ENCODE measurements around the gene SERPINA5. TPM values are rescaled to one million over a fixed set of nuclear protein-coding genes. Genes with fewer than 3 reads are reported as not detected.
"Not testable (repeated sequence)": the region's sequence is repeated elsewhere in the genome, so short reads cannot be mapped to it uniquely, and the experiment has no call there.

The SERPINA5 gene
- total RNA-seq, 1 donor from 2014 or later = 4.3 TPM

DNA sequence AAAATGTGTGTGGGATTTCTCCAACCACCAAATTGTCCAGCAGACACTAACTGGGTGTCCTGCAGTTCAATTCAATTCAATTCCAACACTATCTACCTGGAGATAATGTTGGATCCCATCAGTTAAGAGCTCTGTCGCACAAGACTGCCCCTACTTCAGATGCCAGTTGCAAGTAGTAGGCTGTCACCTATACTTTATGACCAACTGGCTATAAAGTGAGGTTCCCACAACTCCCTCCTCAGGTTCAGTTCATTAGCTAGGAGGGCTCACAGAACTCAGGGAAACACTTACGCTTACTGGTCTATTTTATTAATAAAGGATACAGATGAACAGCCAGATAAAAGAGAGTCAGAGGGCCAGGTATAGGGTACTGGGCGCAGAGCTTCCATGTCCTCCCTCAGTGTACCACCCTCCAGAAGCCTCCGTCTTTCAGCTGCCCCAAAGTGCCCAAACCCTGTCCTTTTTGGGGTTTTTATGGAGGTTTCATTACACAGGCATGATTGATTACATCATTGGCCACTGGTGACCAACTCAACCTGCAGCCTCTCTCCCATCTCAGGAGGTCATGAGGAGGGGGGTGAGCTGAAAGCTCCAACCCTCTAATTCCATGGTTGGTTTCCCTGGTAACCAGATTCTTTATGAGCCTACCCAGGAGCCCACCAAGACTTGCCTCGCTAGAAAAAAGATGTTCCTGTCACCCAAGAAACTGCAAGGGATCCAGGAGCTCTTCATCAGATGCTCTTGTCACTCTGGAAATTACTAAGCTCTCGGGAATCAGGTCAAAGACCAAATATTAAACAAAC, 7.5 kb upstream of the SERPINA5 start:
- Histone ChIP-seq H3K36me3 (no peaks in the 10 kb centered on the region), H3K27ac (no peak overlapping the region), H3K9me3 (no peaks in the 10 kb centered on the region), H3K4me1 (peaks cover 0 to 7% of the 10 kb centered on the region in 2 donors), H3K4me3 (no peak overlapping the region), H3K27me3 (no peaks in the 10 kb centered on the region)
- no peak for DNase-seq (ENCODE audit: low spot score in 2 of 2)
- TF ChIP-seq, protein P1, sequence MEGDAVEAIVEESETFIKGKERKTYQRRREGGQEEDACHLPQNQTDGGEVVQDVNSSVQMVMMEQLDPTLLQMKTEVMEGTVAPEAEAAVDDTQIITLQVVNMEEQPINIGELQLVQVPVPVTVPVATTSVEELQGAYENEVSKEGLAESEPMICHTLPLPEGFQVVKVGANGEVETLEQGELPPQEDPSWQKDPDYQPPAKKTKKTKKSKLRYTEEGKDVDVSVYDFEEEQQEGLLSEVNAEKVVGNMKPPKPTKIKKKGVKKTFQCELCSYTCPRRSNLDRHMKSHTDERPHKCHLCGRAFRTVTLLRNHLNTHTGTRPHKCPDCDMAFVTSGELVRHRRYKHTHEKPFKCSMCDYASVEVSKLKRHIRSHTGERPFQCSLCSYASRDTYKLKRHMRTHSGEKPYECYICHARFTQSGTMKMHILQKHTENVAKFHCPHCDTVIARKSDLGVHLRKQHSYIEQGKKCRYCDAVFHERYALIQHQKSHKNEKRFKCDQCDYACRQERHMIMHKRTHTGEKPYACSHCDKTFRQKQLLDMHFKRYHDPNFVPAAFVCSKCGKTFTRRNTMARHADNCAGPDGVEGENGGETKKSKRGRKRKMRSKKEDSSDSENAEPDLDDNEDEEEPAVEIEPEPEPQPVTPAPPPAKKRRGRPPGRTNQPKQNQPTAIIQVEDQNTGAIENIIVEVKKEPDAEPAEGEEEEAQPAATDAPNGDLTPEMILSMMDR (IDR thresholded peaks at IDR 0.05) = no peak
- intact Hi-C loops (cut with DNase I) = no loop called here

DNA sequence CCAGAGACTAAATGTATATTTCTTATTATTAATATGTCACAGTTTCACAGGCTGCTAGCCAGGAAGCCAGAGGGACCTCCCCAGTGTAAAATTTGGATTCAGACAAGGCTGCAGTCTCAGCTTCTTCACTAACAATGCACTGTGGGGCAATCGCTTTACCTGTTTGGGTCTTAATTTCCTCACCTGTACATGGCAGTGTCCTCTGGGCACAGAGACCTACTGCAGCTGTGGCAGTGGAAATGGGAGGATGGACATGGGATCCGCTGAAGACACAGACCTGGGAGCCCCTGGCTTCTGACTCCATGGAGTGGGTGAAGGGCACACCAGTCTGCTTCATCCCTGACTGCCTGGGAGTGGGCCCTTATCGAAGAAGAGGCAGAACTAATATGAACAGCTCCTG, 6.9 kb upstream of the SERPINA5 start:
- Histone ChIP-seq H3K27me3 (no peaks in the 10 kb centered on the region), H3K4me3 (no peak overlapping the region), H3K27ac (no peak overlapping the region), H3K9me3 (no peaks in the 10 kb centered on the region), H3K36me3 (no peaks in the 10 kb centered on the region), H3K4me1 (peaks cover 0 to 7% of the 10 kb centered on the region in 2 donors)
- TF ChIP-seq, protein P1 (IDR thresholded peaks at IDR 0.05) = no peak
- intact Hi-C loops (cut with DNase I) = no loop called here
- no peak for DNase-seq (ENCODE audit: low spot score in 2 of 2)

DNA sequence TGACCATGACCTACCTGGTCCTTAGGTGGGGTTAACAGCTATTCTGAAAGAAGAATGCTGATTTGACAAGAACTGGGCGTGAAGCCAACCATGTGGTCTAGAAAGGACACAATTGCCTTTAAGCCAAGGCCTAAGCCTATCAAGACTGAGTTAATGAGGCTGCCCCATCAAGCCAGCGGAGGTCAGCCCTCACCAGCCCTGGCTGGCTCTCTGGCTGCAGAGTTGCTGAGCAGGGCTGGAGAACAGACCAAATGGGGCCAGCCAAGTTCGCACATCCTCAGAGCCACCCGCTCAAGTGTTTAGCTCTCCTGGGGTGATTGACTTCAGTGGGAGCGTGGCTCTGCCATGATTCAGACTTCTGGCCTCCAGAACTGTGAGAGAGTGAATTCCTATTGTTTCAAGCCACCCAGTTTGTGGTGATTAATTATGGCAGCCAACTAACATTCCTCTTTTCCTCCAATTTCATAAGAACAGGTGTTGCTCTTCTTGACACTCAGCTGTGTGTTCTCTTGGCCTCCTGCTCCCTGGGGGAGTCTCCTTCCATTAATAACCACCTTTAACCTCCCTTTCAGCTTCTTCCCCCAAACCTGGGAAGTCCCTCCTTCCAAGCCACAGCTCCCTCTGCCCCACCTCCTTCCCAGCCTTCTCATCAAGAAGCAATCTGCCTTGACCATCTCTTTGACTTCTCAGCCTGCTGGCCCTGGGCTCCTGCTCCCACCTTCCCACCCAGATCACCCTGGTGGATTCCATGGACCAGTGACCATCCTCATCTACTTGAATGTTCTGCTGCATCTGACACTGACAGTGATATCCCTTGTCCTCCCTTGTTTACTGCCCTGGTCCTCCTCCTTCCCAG, 5.3 kb upstream of the SERPINA5 start:
- Histone ChIP-seq H3K27ac (no peak overlapping the region), H3K36me3 (no peaks in the 10 kb centered on the region), H3K4me3 (no peak overlapping the region), H3K4me1 (peaks cover 0 to 7% of the 10 kb centered on the region in 2 donors), H3K9me3 (no peaks in the 10 kb centered on the region), H3K27me3 (no peaks in the 10 kb centered on the region)
- TF ChIP-seq, protein P1 (IDR thresholded peaks at IDR 0.05) = no peak
- no peak for DNase-seq (ENCODE audit: low spot score in 2 of 2)
- intact Hi-C loops (cut with DNase I) = no loop called here

DNA sequence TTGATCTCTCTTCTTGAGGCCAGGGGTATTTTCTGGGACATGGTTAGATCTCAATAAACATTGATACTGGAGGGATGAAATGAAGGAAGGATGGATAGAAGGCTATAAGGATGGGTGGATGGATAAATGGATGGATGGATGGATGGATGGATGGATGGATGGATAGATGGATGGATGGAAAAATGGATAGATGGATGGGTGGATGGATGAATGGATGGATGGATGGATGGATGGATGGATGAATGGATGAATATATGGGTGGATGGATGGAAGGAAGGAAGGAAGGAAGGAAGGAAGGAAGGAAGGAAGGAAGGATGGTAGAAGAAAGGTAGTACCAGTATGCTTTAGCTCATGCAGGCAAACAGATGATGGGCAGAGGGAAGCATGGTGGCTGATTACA, 3.8 kb upstream of the SERPINA5 start:
- H3K9me3 ChIP-seq; H3K36me3 ChIP-seq; intact Hi-C loops (cut with DNase I): not testable (repeated sequence)

DNA sequence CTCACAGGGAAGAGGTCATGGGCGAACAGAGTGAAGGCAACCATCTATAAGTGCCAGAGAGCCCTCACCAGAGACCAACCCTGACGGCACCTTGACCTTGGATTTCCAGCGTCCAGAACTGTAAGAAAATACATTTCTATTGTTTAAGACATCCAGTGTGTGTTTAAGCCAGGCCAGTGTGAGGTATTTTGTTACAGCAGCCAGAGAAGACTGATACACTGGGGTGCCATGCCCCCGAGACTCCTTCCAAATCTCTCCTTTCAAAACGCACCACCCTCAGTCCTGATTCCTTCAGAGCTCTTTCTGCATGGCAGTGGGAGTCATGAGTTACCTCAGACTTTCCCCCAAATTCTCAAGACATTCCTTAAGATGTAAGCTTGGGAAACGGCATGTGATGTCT, 2.5 kb upstream of the SERPINA5 start:
- no peak overlapping the region for H3K27ac ChIP-seq
- H3K9me3 ChIP-seq = no peaks in the 10 kb centered on the region
- no peaks in the 10 kb centered on the region for H3K4me1 ChIP-seq
- no peak overlapping the region for H3K4me3 ChIP-seq
- intact Hi-C loops (cut with DNase I) = no loop called here
- no peaks in the 10 kb centered on the region for H3K36me3 ChIP-seq
- TF ChIP-seq, protein P1 (IDR thresholded peaks at IDR 0.05) = no peak
- no peaks in the 10 kb centered on the region for H3K27me3 ChIP-seq
- DNase-seq (ENCODE audit: low spot score in 2 of 2) = no peak

More for the DNA sequence above, 3.8 kb upstream of the SERPINA5 start:
- not testable (repeated sequence) for H3K4me3 ChIP-seq; H3K4me1 ChIP-seq; DNase-seq (ENCODE audit: low spot score in 2 of 2); H3K27me3 ChIP-seq; H3K27ac ChIP-seq

DNA sequence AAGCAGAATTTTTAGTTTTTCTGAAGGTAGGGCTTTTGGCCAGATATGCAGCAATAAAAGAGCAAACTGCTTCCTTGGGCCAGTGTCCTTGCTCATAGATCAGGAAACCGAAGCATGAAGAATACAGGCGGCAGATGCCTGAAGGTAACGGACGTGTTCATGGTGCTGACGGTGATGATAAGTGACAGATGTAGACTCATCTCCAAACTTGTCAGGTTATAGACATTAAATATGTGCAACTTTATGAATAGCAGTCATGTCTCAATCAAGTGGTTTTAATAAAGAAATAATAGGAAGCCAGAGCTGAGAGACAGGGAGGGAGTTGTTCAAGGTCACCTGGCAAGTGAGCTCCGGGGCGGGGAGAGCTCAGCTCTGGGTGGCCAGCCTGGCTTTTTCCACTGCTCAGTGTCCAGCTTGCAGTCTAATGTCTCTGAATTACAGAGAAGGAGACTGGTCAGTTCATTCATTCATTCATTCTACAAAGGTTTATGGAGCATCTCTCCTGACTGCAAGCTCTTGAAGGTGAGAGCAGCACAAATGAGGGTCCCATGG, 1.0 kb downstream of the SERPINA5 start:
- no peak for DNase-seq (ENCODE audit: low spot score in 2 of 2)

More for the DNA sequence above, 1.0 kb downstream of the SERPINA5 start:
- Histone ChIP-seq H3K27me3 (no peaks in the 10 kb centered on the region), H3K4me1 (no peaks in the 10 kb centered on the region), H3K4me3 (peak overlapping the region in 1 of 2 donors; percentile 23), H3K36me3 (no peaks in the 10 kb centered on the region), H3K27ac (no peak overlapping the region), H3K9me3 (no peaks in the 10 kb centered on the region)
- intact Hi-C loops (cut with DNase I) = no loop called here
- TF ChIP-seq, protein P1 (IDR thresholded peaks at IDR 0.05) = no peak

All from ascending aorta (tissue), 2 donors.